Activated CD4-positive, CD25-positive, alpha-beta regulatory T cell treated with anti-CD3 and anti-CD28 coated beads, Interleukin-2, amount 50 U/mL, for 72 hours (primary cell): Measurements from ENCODE around the gene TMEM39A.

ENCODE experiments used
- DNase-seq: peaks from one replicate; pipeline ENCODE4 v3.0.0; 2021

The TMEM39A gene

DNA sequence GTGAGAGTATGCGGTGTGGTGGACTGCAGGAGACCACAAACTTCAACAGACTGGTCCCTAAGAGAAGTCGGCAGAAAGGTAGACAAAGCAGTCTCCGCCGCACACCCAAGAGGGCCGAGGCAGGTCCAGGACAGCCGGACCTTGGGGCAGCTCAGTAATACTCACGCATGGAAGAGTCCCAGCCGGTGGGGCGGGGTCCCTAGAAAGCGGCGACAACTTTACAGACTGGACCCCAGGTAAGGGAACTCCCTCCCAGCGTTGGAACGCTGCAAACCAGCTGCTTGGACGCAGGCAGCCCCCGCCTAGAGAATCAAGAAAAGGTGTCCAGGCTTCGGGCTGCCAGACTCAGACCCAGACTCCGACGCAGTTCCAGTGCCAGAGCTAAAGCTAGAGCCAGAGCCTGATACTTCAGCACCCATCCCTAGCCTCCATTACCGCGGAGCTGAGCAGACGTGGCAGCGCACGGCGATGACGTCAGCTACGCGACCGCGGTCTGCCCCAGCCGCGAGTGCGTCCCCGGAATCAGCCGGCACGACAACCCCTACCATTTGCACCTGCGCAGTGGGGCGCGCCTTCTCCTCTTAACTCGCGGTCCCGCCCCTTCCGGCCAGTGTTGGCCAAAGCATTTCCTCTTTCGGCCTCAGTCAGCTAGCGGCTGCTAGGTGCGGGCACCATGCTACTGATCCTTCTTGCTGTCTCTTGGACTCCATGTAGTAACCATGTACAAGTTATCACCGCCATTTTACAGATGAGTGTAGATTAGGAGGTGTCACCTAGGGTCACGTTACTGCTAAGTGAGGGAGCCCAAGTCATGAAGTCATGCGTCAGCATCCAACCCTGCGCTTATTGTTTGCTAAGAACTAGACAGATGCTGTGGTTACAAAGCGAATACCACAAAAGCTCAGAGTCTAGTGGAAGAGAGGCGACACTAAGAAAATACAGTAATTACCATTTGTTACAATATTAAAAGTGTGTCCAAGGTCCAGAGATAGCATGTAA lies at the start of gene TMEM39A:
Gene TMEM39A (minus strand): TSS at position 445 of the 999 bp plus-strand sequence. CDS start 1,541 bp downstream, outside the sequence.
- peak; percentile 100 for DNase-seq

DNA sequence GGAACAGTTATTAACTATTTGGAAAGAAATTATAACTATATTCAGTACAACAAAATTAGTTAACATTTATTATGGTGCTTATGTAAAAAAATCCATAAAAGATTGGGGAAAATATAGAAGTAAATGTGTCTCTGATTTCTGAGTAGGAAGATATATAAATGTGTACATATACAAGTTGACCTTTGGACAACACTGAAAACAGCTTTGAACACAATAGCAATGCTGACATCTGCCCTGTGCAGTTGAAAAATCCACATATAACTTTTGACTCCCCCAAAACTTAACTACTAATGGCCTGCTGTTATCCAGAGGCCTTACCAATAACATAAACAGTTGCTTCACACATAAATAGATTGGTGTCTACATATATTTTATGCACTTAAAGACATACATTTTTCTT lies 47.3 kb upstream of the TMEM39A start:
- no peak for DNase-seq

- no peak for DNase-seq
Observed at GRCh38 chr3:119508172-119508845, 44.9 kb upstream of the TMEM39A start.

DNA sequence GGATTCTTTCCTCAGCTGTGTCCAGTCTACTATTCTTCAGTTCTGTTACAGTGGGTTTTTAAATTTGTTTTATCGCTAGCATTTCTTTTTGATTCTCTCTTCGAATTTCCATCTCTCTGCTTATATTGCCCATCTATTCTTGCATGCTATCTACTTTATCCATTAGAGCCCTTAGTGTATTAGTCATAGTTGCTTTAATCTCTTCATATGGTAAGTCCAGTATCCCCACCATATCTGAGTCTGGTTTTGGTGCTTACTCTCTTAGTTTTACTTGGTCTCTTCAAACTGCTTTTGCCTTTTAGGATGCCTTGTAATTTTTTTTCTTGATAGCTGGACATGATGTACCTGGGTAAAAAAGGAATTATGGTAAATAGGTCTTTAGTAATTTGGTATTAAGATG lies 44.0 kb upstream of the TMEM39A start:
- DNase-seq, result no peak

DNA sequence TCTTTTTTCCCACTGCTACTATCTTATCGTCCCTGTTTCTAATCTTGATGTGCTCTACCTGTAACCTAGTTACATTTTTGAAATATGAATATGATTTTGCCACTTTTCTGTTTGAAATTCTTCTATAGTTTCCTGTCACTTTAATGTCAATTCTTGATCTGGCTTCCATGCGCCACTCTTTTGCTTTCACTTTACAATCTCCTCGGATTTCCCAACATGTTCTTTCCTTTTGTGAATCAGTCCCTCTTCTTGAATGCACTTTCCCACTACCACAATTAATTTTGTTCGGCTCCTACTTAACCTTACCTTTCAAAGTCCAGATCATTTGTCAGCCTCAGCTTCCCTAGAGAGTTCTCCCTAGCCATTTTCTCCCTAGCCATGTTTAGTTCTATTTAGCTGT lies 43.2 kb upstream of the TMEM39A start:
- no peak for DNase-seq

DNA sequence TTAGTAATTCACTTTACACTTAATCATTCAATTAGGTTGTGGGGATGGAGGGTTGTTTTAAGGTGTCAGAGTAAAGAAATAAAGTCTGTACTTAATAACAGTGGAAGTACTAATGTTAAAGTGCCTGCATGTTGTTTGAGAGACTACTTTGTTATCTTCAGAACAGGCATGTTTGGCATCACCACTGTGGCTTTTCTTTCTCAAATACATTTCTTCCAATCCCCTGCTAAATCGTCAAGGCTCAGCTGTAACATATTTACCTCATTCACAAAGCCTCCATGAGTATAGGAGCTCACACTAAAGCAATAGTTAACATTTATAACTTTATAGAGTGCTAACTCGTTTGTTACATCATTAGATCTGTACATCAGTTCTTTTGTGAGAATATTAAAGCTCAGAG lies 37.5 kb upstream of the TMEM39A start:
- no peak for DNase-seq

GRCh38 chr3:119500265-119500664 lies 36.9 kb upstream of the TMEM39A start:
- DNase-seq, result no peak

GRCh38 chr3:119498186-119499011 lies 35.0 kb upstream of the TMEM39A start, which contains the start of gene TIMMDC1:
TIMMDC1 (plus strand) TSS chr3:119498547; CDS start chr3:119498734, 187 bp downstream.
- DNase-seq, result peak; percentile 96

DNA sequence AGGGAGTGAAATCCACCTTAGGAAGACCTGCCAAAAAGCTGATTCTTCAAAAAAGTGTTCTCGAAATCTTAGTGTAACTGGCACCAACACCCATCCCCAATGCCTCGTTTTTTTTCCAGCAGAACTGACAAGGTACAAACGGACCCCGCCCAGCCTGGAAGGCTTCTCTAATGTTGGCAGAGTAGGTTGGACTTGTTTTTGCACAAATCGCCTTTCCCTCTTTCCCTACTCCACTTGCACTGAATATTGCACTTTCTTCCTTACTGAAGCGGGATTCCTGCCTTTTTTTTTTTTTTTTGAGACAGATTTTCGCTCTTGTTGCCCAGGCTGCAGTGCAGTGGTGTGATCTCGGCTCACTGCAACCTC lies 34.4 kb upstream of the TMEM39A start:
- no peak for DNase-seq

- no peak for DNase-seq
Observed at GRCh38 chr3:119494597-119494996, 31.2 kb upstream of the TMEM39A start.

DNA sequence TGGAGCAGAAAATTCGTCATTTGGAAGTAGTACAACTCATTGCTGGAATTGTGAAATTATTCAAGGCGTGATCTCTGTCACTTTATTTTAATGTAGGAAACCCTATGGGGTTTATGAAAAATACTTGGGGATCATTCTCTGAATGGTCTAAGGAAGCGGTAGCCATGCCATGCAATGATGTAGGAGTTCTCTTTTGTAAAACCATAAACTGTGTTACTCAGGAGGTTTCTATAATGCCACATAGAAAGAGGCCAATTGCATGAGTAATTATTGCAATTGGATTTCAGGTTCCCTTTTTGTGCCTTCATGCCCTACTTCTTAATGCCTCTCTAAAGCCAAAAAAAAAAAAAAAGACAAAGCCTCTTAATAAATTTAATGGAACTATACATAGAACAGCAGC lies 29.4 kb upstream of the TMEM39A start:
- no peak for DNase-seq

DNA sequence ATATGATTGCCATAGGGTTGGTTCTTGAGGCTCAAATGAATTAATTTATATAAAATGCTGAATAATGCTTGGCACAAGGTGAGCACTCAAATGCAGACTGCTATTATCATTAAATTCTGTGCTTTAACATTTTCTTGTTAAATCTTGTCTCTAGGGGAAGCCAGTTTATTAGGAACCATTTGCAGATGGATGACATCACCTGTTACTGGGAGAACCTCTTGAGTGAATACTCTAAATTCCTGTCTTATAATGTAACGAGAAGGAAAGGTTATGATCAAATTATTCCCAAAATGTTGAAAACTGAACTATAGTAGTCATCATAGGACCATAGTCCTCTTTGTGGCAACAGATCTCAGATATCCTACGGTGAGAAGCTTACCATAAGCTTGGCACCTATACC lies 28.7 kb upstream of the TMEM39A start:
- DNase-seq, result no peak

DNA sequence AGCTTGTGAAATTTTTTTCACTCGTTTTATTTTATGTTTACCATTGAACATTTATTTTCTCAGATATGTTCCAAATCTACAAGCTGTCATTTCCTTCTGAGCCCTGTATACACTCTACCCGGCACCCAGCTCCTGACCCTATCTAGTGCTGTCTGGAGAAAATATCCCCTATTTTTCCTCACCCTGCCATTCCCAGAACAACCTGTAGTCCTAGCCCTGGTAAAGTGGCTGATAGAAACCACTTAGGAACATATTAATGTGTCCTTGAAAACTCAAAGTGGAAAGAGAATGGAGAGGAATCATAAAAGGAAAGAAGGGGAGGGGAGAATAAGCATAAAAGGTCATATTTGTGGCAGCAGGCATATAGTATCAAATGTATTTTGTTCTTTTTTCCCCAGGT lies 26.7 kb upstream of the TMEM39A start:
- no peak for DNase-seq

GRCh38 chr3:119485563-119485962 lies 22.1 kb upstream of the TMEM39A start:
- no peak for DNase-seq

GRCh38 chr3:119483101-119483500 lies 19.7 kb upstream of the TMEM39A start:
- no peak for DNase-seq

DNA sequence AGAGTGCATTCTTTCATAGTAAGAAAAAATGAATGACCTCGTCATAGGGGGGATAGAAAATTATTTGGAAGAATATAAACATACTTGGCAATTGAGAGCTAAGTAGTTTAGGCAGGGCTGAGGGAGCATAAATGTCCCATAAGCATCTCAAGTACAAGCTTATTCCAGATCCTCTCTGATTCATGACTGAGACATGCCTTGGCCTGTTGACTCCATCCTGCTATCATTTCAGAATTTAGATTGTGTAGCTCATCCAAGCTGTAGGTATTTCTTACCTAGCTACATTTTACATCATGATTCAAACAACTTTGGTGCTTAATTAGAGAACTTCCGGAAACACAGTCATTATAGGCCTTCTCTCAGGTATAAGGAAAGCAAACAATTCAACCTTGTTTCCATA lies 17.7 kb upstream of the TMEM39A start:
- no peak for DNase-seq

DNA sequence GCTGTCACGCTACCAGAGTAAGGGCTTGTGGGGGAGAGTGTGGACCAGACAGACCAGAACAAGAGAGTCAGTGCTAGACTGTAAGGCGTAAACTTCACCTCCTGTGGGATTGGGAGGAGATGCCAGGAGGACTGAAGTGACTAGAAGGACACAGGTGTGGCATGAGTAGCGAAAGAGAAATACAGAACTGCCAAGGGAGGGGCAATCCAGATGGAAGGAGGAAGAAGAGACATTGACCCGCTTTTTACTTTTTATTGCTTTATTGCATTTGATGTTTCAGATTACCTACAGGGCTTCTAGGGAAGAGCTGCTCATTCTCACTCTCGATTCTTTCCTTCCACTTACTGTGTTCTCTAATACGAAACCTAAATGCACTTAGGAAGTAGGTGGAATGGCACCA lies 7.5 kb upstream of the TMEM39A start:
- no peak for DNase-seq

DNA sequence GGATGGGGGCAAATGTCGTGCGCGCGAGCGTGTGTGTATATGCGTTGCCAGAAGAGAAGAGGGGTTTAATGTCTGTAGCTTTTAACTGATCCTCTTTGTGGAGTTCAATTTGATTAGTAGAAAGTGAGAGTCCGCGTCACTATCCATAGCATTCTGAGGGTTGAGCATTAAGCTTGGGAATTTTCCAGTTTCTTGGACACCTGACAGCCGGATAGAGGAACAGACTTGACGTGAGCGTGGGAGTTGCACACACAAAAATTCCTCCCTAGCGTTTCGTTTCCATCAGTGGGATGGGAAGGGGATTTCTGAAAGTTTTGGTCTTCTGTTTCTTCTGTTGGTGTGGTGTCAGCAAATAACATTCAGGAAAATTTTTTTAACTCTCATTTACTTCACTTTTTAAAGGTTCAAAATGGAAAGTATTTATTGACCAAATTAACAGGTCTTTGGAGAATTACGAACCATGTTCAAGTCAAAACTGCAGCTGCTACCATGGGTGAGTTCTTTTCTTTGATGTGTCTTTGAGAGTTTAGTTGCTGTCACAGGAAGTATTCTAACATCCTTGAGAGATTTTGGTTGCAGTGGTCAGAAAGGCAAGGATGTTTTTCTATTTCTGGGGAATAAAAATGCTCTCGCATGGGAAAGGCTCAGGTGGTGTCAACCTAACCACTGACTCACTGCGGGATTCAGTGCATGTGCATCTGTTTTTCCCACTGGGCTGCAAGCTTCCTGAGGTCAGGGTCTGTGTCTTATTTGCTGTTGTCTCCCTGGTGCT lies 6.2 kb upstream of the TMEM39A start:
- no peak for DNase-seq

DNA sequence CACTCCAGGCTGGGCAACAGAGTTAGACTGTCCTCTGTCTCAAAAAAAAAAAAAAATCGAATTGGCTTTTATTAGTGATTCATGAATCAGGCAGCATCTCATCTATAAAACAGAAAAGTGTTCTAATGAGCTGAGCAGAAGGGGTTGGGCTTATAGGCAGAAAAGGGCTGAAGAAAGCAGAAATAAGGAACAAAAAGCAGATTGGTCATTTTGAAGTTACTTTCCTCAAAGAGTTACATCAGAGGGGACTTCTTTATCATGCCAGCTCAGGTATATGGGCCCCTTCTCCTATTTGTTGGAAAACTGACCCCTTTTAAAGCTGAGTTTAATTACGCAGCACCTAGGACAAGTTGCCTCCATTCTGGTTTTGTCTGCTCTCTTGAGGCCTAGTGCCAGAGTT lies 4.6 kb upstream of the TMEM39A start:
- no peak for DNase-seq

GRCh38 chr3:119457246-119457645 lies 6.2 kb downstream of the TMEM39A start:
- DNase-seq, result no peak

DNA sequence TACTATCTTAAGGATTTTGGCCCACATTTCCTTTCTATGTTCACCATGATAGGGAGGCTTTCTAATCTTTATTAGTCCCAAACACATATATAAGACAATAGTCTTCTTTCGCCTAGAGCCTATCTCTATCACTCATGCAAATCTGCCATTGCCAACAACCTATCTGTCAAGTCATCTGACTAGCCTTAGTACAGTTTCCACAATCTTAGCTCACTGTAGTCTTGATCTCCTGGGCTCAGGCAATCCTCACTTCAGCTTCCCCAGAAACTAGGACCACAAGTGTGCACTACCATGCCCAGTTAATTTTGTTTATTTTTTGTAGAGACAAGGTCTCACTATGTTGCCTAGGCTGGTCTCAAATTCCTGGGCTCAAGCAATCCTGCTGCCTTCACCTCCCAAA lies 6.9 kb downstream of the TMEM39A start:
- DNase-seq, result no peak

DNA sequence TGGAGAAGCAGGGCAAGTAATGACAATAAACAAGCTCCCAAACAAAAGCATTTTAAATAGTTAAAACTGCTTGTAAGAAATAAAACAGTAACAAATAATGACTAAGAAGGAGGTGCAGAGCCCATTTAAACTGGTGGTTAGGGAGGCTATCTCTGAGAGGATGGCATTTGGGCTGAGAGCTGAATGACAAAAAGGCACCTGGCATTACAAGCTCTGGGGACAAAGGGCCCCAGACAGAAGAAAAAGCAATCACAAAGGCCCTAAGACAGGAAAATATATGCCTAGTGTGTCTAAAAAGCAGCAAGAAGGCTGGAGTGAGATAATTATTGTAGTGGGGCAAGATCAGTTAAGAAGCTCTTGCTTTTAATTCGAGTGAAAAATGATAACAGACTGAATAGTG lies 9.6 kb downstream of the TMEM39A start:
- no peak for DNase-seq
